ENCODE measurements around the gene TNPO3. TPM values are rescaled to one million over a fixed set of nuclear protein-coding genes. Genes with fewer than 3 reads are reported as not detected.

TNPO3 gene
- 66.7 and 86.5 TPM in 2 replicates for total RNA-seq

DNA sequence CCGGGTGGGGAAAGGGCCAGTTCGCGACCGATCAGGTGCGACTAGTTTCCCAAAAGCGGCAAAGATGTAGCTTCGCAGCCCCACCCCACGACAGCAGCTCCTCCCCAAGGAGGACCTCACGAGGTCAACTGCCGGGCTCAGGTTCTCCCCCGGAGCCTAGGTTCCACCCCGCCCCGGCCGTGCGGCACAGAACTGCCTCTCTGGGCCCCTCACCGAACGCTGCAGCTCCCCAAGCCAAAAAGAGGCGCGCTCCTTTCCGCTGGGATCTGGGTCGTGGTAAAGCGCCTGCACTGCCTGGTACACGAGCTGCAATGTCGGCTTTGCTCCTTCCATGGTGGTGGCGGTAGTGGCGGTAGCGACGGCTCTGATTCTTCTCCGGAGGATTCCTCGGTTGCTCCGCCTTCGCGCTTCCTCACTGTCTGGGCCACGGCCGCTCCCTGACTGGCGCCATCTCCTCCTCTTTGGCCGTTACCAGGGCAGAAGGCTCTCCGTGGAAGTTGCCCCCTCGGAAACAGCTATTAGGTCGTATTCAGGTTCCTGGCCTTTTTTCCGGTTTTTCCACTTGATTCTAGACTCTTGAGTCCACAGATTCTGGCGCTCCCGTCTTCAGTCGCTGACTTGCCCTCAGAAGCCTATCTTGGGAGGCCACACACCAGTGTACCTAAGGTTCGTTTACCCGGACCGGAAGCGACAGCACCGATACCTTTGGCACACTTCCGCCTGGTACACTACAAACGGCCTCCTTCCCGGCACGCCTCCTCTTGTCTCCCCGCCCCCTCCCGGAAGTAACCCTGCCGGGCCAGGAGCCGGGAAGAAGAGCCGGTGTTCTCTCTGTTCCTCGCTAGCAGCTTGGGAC lies at the start of gene TNPO3:
Gene TNPO3 (minus strand): TSS at position 674 of the 856 bp plus-strand sequence. CDS start 341 bp downstream, at position 333.

DNA sequence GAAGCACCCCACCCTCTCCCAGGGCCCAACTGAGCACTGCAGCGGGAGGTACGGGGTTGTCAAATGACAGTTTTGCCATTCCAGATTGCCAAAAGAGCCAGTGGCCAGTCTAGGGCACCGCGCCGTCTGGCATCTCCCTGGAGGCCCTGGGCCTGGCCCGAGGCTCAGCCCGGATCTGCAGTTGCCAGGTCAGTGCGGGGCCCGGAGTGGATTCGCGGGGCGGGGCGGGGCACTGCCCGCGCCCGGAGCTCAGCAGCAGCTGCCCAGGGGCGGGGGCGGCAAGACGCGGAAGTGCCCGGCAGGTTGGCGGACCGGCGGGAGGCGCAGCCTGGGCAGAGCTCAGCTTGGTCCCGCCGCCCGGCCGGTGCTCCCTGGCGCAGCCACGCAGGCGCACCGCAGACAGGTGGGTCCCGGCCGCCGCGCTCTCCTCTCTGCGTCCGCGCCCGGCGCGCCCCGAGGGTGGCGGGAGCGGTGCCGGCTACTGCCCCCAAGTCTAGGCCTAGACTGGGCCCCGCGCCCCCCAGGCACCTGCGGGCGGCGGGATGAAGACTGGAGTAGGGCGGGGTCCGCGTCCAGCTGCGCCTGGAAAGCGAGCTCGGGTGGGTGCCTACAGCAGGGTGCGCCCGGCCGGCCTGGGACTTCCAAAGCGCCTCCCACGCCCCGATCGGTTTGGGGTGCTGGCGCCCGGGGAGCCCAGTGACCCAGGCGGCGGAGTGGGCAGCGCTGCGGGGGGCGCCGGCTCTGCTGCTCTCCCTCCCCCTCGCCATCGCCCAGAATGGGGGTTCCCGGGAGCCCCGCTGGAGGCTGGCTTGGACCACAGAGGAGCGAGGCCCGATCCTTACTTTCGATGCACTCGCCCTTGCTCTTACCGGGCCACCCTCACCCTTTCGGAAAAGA lies 117.0 kb downstream of the TNPO3 start, which contains the start of gene IRF5:
Gene IRF5 (plus strand): TSS at position 281 of the 897 bp plus-strand sequence. CDS start 4,155 bp downstream, outside the sequence.

DNA sequence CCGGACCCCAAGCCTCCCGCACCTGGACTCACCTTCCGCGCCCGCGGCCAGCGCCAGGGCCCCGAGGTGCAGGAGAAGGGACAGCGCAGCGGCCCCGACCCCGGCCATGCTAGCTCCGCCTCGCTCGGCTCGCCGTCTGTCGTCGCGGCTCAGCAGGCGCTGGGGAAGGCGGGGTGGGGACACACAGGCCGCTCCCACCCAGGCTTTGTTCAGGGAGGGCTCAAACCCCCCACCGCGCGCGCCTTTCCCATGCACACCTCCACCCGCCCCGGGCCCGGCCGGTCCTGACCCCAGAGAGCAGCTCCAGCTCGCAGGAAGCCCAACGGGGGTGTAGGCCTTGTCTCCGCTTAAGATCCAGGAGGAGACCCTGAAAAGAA lies 144.4 kb downstream of the TNPO3 start, which contains the start of gene KCP:
Gene KCP (minus strand): TSS at position 141 of the 377 bp plus-strand sequence. CDS start 33 bp downstream, at position 108.

Small RNA genes lying within 50 kb of the gene (small RNA-seq; reads per million reads assigned to genes)
- not detected for gene RN7SL306P

Other genes with a start within 250 kb of the TNPO3 start
- gene FLNC, start 224.7 kb downstream of the TNPO3 start, total RNA-seq, result 87.9 and 107 TPM in 2 replicates
- 52.1 and 57.7 TPM in 2 replicates for gene ATP6V1F, start 192.3 kb downstream of the TNPO3 start, total RNA-seq
- 0.32 and 0.49 TPM in 2 replicates for gene KCP, start 144.4 kb downstream of the TNPO3 start, total RNA-seq
- gene IRF5, start 117.2 kb downstream of the TNPO3 start, total RNA-seq, result 0.16 TPM in 1 of 2 replicates, not detected in the other
- 0.73 TPM in 1 of 2 replicates, not detected in the other for gene TSPAN33, start 89.6 kb upstream of the TNPO3 start, total RNA-seq
- 11.7 and 17.7 TPM in 2 replicates for gene SMO, start 133.5 kb upstream of the TNPO3 start, total RNA-seq
- gene AHCYL2, start 169.9 kb upstream of the TNPO3 start, total RNA-seq, result 8.9 TPM in 2 replicates

Measured in hair follicle dermal papilla cell (primary cell).